Upper lobe of right lung (tissue), 1 donor: Measurements from ENCODE around the gene ADH1C. TPM values are rescaled to one million over a fixed set of nuclear protein-coding genes. Genes with fewer than 3 reads are reported as not detected.
"Not testable (repeated sequence)": the region's sequence is repeated elsewhere in the genome, so short reads cannot be mapped to it uniquely, and the experiment has no call there.

Experiments
- ATAC-seq: fragments of 200-7000 bp; cut with Tn5 transposase; one replicate; pipeline ENCODE4 v1.9.1; 2020; ENCODE audit warnings: mild to moderate bottlenecking, moderate library complexity
- DNase-seq: peaks from one replicate; pipeline ENCODE4 v3.0.0-alpha.2; 2020
- H3K27ac ChIP-seq: fragments of 200-600 bp; one replicate; pipeline ENCODE4 v1.8.0; 2022
- H3K27me3 ChIP-seq: fragments of 200-600 bp; one replicate; pipeline ENCODE4 v1.8.0; 2022; ENCODE audit warnings: mild to moderate bottlenecking
- H3K36me3 ChIP-seq: fragments of 200-600 bp; one replicate; pipeline ENCODE4 v1.8.0; 2022
- H3K4me1 ChIP-seq: fragments of 200-600 bp; one replicate; pipeline ENCODE4 v1.8.0; 2022
- H3K4me3 ChIP-seq: fragments of 200-600 bp; one replicate; pipeline ENCODE4 v1.8.0; 2022; ENCODE audit warnings: mild to moderate bottlenecking
- H3K9me3 ChIP-seq: fragments of 200-600 bp; one replicate; pipeline ENCODE4 v1.8.0; 2022
- intact Hi-C: fragments of 100-400 bp; cut with DNase I; formaldehyde crosslinking; loops from one replicate; pipeline ENCODE4 v1.11.0; 2022
- total RNA-seq: library from RNA; stranded (reverse); fragmentation: NEBNext Ultra II Directional; extraction: Animal tissue kit (Norgen Biotek cat#: 25700); gene quantifications from one replicate; pipeline ENCODE4 v1.2.1, GENCODE V29; 2021
- TF ChIP-seq, protein P1 (sequence below): fragments of 200-600 bp; IDR thresholded peaks from one replicate; pipeline ENCODE4 v1.8.0; 2022; ENCODE audit warnings: antibody characterized with exemption
- donor health status: DM: no; HTN: yes; CAD: no; lungs with severe emphysema.

Gene ADH1C
- total RNA-seq, 1 donor from 2014 or later, result 6.8 TPM

DNA sequence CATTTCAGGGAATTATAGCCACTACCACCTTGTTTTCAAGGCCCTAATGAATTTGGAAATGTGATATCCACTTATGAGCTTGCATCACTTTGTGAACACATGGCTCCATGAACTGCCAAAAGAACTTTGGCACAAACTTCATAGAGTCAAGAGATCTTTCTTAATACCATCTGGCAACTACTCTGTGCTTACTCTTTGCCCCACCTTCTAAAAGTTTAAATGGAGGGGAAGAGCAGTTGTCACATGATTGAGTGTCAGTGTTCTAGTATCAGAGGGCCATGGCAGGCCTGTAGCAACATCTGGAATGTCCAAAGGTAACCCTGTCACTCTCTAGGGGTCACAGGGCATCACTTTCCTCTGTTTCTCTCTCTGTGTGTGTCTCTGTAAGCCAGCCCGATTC lies 28.8 kb downstream of the ADH1C start:
- H3K4me1 ChIP-seq, result peaks cover 16% of the 10 kb centered on the region
- TF ChIP-seq, protein P1, sequence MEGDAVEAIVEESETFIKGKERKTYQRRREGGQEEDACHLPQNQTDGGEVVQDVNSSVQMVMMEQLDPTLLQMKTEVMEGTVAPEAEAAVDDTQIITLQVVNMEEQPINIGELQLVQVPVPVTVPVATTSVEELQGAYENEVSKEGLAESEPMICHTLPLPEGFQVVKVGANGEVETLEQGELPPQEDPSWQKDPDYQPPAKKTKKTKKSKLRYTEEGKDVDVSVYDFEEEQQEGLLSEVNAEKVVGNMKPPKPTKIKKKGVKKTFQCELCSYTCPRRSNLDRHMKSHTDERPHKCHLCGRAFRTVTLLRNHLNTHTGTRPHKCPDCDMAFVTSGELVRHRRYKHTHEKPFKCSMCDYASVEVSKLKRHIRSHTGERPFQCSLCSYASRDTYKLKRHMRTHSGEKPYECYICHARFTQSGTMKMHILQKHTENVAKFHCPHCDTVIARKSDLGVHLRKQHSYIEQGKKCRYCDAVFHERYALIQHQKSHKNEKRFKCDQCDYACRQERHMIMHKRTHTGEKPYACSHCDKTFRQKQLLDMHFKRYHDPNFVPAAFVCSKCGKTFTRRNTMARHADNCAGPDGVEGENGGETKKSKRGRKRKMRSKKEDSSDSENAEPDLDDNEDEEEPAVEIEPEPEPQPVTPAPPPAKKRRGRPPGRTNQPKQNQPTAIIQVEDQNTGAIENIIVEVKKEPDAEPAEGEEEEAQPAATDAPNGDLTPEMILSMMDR, result no peak
- no peak overlapping the region for H3K4me3 ChIP-seq
- DNase-seq (no peak), ATAC-seq (peak; percentile 82)
- intact Hi-C loops, result no loop called here
- no peaks in the 10 kb centered on the region for H3K36me3 ChIP-seq
- peak overlapping the region; percentile 59 for H3K27ac ChIP-seq
- H3K9me3 ChIP-seq, result no peaks in the 10 kb centered on the region
- H3K27me3 ChIP-seq, result no peaks in the 10 kb centered on the region

DNA sequence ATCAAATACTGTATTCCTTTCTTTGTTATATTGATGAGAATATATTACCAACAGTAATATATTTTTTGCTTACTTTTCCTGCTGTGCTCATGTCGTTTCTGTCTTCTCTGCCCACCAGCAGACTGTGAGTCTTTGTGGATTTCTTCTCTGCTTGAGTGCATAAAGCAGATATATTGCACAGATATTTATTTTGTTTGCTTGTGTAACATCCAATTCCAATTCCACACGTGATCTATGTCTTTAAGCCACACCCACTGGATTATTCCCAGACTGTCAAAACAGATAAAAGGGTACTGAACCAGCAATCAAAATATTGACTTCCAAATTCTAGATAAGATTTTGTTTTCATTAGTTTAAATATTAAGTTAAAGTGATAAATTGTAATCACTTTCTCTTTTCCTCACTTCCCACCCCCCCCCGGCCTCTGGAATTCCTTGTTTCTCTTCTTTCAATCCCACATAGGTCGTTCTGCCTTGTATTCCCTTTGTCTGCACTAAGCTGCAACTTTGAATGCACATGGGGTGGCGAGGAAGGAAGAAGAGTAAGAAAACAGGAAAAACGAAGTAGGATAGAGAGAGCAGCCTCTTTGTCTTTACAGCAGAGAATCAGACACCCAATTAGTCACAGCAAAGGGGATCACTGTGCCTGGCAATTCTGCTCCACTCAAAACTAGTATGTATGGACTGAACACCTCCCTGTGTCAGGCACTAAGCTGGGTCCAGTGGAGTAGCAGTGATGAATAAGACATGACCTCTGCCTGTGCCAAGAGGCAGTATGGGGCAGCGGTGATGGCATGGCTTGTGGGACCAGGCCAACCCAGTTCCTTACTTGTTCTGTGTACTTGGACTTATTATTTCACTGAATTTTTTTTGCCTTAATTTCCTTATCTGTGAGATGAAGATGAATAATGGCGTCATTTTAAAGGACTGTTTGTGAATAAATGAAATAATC lies 31.0 kb downstream of the ADH1C start, which contains the start of gene ADH1B:
ADH1B (minus strand) TSS at position 161 of the 951 bp plus-strand sequence; CDS start at position 91, 70 bp downstream.
- peaks cover 16% of the 10 kb centered on the region for H3K4me1 ChIP-seq
- H3K36me3 ChIP-seq, result no peaks in the 10 kb centered on the region
- no peaks in the 10 kb centered on the region for H3K9me3 ChIP-seq
- DNase-seq, result no peak
- peak within 1 kb of the TSS; percentile 82 for H3K27ac ChIP-seq
- no peaks in the 10 kb centered on the region for H3K27me3 ChIP-seq
- peak; percentile 17 for ATAC-seq
- TF ChIP-seq, protein P1, result no peak
- intact Hi-C loops, result no loop called here
- H3K4me3 ChIP-seq, result peak within 1 kb of the TSS; percentile 51

DNA sequence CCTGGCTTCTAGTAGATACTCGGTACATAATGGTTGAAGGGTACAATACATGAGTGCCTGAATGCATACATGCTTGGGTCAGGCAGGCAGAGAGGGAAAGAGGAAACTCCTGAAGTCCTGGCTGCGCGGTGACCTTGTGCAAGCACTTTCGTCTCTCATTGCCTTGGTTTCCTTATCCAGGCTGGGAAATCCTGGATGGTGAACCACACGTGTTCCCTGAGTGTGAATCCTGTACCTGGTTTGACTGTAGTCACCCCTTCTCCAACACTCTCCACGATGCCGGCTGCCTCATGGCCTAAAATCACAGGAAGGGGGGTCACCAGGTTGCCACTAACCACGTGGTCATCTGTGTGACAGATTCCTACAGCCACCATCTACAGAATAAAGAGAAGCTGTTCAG lies 34.7 kb downstream of the ADH1C start:
- H3K4me3 ChIP-seq, result peak overlapping the region; percentile 51
- not testable (repeated sequence) for H3K9me3 ChIP-seq, ATAC-seq, DNase-seq, H3K27me3 ChIP-seq, H3K4me1 ChIP-seq, H3K36me3 ChIP-seq
- H3K27ac ChIP-seq, result peak overlapping the region; percentile 82
- intact Hi-C loops, result loop anchor here (10.0 kb wide), 1 partner anchor 87 kb away; no protein-coding TSS in a partner anchor

DNA sequence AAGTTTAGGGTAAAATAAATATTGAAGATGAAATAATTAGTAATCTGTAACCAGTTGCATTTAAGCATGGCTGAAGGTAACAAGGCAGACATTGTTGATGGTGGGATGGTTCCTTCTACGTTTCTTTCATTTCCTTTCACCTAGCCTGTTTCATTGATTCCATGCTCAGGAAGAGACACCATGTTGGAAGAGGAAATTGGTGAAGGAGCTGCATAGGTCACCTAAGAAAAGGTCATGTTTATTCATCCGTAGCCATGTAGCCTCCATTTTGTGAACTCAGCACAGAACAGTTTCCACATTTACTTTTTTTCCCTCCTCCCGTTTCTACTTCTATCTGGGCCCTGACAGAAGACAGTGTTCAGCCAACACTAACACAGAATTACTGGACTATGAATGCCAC lies 35.2 kb downstream of the ADH1C start:
- TF ChIP-seq, protein P1, result no peak
- H3K4me1 ChIP-seq, result no peaks in the 10 kb centered on the region
- H3K27ac ChIP-seq, result peak overlapping the region; percentile 82
- peaks cover 9% of the 10 kb centered on the region for H3K36me3 ChIP-seq
- H3K27me3 ChIP-seq, result no peaks in the 10 kb centered on the region
- intact Hi-C loops, result loop anchor here (10.0 kb wide), 1 partner anchor 87 kb away; no protein-coding TSS in a partner anchor
- DNase-seq (no peak), ATAC-seq (no peak)
- peak overlapping the region; percentile 51 for H3K4me3 ChIP-seq
- no peaks in the 10 kb centered on the region for H3K9me3 ChIP-seq

DNA sequence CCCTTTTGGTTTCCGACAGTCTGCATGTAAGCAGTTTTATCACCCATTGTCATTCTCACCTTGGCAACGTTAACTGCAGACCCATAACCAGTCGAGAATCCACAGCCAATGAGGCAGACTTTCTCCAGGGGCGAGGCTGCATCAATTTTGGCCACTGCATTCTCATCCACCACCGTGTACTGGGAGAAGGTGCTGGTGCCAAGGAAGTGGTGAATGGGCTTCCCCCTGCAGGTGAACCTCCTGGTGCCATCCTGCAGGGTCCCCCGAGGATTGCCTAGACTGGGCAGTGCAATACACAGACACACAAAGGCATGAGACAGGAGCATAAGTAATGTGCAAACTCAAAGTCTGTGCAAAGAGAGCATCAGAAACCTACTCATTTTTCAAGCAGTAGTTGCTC lies 36.7 kb downstream of the ADH1C start:
- no peak for DNase-seq
- intact Hi-C loops, result loop anchor here (10.0 kb wide), 1 partner anchor 89 kb away; no protein-coding TSS in a partner anchor
- no peaks in the 10 kb centered on the region for H3K27me3 ChIP-seq
- peak overlapping the region; percentile 82 for H3K27ac ChIP-seq
- no peak for ATAC-seq
- no peaks in the 10 kb centered on the region for H3K9me3 ChIP-seq
- H3K4me3 ChIP-seq, result peak overlapping the region; percentile 51
- peaks cover 23% of the 10 kb centered on the region for H3K36me3 ChIP-seq
- TF ChIP-seq, protein P1, result no peak
- no peaks in the 10 kb centered on the region for H3K4me1 ChIP-seq

DNA sequence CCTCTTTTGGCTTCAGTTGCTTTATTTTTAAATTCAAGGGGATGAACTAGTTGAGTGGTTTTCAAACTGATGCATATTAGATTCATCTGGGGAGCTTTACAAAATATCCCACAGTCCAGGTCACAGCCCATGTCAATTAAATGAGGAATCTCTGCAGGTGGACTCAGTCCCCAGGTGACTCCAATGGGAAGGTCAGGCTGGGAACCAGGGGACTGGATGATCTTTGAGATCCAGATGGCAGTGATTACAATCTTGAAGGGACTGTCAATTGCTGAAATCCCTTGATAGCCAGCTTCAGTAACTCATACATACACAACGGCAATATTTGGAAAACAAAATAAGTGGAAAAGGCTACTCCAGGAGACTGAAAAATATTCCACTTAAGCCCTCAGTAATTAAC lies 38.3 kb downstream of the ADH1C start:
- H3K27me3 ChIP-seq, result no peaks in the 10 kb centered on the region
- peak overlapping the region; percentile 51 for H3K4me3 ChIP-seq
- intact Hi-C loops, result loop anchor here (10.0 kb wide), 1 partner anchor 91 kb away; no protein-coding TSS in a partner anchor
- H3K4me1 ChIP-seq, result no peaks in the 10 kb centered on the region
- TF ChIP-seq, protein P1, result no peak
- H3K9me3 ChIP-seq, result no peaks in the 10 kb centered on the region
- ATAC-seq (no peak), DNase-seq (no peak)
- peaks cover 29% of the 10 kb centered on the region for H3K36me3 ChIP-seq
- no peak overlapping the region for H3K27ac ChIP-seq
